Left renal cortex interstitium (tissue), 4 donors: ENCODE measurements around the gene ENTPD8. TPM values are rescaled to one million over a fixed set of nuclear protein-coding genes. Genes with fewer than 3 reads are reported as not detected.
"Not testable (repeated sequence)": the region's sequence is repeated elsewhere in the genome, so short reads cannot be mapped to it uniquely, and the experiment has no call there.

Experiments
- DNase-seq, 4 donors: peaks; one replicate each; pipeline ENCODE4 v3.0.0-alpha.2; 2013; ENCODE audit warnings: low read depth in 4 of 4, low spot score in 2 of 4, missing footprints in 1 of 4
- polyA plus RNA-seq, 4 donors: library from polyadenylated mRNA; unstranded; fragments of 120-200 nt; gene quantifications; one replicate each; pipeline ENCODE4 v1.2.1, GENCODE V29; 2013; ENCODE audit not compliant: insufficient read length in 4 of 4

The ENTPD8 gene
- polyA plus RNA-seq, 4 donors: 0.35 to 0.74 (median 0.64) TPM

DNA sequence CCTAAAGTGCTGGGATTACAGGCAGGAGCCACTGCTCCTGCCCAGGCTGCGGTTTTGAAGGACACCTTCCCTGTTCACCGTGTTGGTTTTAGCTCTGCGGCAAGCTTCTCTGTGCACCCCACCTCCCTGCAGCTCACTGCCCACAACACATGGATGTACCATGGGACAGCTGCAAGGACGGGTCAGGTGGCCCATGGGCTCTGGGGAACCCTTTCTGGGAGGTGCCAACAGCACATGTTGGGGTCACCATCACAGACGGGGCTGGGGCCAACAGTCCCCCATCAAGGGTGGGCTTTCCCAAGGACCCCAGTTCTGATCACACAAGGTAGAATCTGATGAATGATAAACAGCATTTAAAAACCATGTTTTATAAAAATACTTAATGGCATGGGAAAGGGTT, 25.7 kb downstream of the ENTPD8 start:
- no peak for DNase-seq

DNA sequence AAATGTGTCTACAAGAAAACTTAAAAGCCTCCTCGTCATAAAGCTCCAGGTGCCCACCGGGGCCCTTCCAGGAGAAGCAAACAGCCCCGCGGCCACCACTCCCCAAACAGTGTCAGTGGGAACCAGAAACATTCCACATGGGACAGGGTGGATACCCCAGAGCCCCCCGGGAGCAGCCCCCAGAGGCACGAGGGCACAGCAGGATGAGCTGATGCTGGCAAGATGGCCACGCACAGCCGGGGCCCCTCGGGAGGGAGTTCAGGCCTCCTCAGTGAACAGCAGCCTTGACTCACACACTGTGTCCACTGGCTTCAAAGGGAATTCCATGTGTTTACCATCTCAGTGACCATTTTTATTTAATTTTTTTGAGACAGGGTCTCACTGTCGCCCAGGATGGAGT, 28.7 kb downstream of the ENTPD8 start:
- no peak for DNase-seq

DNA sequence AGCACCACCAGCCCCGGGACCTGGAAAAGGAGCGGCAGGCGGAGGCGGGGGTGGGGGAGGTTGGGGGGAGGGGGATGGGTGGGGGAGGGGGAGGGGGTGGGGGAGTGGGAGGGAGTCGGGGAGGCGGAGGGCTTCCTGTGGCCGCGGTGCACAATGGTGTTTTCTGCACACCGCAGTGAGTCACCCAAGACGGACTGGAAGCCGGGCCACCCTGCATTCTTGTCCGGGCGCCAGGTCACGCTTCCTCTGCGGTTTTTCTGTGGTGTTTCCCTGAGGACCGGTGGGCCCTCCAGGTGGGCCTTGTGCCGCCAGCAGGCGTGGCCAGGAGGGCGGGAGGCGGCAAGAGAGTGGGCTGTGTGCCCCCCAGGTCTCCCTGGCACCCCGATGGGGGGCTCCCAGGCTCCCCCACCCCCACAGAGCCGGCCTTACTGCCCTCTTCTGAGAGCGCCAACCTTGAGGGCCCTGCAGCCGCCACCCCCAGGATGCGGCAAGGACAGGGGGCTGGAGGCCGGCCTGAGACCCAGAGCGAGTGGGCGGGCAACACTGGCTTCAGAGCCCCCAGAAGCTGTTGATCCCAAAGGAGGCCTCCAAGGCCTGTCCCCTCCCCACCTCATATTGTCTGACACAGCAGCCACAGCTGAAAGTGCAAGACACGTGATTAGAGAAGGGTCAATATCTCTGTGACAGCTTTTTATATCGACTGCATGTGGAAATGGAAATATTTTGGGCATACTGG, 29.3 kb downstream of the ENTPD8 start:
- no peak for DNase-seq

DNA sequence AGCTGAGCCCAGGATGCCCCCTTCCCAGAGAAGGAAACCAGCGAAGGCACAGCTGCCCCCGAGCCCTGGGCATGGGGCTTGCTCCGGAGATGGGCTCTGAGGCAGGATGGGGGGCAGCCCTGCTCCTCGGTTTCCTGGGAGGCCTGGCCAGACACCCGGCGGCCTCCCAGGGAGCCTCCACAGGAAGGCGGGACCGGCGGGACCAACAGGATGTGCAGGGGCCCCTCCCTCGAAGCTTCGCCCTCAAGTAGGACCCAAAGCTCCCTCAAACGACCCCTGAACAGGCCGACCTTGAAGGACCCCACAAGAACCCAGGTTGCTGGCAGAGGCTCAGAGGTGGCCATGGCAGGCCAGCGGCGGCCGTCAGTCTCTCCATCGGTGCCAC, 29.9 kb downstream of the ENTPD8 start:
- DNase-seq: no peak

DNA sequence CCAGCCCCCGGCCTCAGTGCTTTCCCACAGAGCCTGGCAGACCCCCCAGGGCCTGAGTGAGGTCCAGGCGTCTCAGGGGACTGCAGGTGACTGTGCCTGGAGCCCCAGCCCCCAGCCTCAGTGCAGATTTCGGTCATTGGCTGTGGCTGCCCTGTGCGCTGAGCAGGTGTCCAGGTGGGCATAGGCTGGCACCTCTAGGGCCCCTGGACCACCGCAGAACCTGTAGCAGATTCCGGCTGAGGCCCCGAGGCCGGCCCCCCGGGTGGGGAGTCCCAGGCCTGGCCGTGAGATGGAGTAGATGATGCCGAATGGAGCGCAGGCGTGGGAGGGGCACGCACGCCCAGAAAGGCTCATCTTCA, 30.3 kb downstream of the ENTPD8 start:
- no peak for DNase-seq

DNA sequence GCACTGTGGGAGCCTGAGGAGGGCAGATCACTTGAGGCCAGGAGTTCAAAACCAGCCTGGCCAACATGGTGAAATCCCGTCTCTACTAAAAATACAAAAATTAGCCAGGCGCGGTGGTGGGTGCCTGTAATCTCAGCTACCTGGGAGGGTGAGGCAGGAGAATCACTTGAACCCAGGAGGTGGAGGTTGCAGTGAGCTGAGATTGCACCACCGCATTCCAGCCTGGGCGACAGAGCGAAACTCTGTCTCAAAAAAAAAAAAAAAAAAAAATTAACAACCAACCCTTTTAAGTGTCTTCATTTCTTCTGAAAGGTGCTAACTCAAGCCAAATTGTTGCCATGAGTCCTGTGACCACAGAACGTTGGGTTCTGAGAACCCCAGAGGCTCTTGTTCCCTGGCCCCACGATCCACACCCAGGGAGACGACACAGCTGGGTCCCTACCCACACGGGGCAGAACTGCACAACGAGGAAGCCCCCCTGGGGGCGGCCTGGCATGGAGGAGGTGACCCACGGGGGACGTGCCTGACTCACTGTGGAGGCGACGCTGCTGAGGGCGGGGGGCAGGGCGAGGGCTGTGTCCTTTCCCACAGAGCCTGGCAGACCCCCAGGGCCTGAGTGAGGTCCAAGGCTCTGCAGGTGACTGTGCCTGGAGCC, 30.8 kb downstream of the ENTPD8 start:
- not testable (repeated sequence) for DNase-seq

DNA sequence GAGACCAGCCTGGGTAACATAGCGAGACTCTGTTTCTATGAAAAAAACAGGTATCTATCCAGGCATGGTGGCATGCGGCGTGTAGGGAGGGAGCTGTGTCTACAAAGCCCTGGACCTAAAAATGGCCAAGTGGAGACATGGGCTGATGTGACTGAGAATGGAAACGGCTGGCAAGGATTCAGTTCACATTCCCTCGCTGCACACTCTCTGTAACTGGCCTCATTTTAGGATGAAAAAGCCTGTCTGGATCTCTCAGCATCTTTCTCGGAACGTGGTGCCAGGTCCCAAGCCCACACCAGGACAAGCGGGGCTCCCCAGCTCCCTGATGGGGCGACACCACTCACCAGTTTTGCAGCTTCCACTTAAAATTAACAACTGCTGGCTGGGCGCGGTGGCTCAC, 31.6 kb downstream of the ENTPD8 start:
- DNase-seq: no peak

DNA sequence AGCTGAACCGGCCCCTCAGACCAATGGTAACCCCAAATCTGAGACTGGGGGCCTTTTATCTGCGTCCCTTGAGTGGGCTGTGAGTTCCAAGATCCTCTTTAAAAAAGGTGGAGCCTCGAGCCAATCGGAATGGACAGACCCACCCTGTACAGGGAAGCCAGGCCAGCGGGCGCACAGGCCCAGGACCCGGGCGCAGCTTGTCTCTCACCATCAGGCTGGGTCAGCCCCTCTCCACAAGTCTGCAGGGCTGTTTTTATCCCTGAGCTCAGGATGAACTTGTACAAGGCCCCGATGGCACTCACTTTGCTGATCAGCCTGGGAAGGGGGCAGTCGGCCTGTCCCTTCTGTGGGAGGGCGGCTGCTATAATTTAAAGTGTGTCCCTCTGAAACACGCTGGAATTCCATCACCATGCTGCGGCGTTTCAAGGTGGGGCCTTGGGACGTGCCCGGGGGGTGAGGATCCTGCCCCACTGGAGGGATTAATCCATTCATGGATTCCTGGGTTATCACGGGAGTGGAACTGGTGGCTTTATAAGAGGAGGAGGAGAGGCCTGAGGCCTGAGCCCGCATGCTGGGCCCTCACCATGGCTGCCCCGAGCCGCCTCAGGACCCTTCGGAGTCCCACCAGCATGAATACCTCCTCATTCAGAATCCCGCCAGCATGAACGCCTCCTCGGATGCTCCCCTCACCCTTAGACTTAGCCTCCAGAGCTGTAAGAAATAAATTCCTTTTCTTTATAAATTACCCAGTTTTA, 32.3 kb downstream of the ENTPD8 start:
- no peak for DNase-seq

DNA sequence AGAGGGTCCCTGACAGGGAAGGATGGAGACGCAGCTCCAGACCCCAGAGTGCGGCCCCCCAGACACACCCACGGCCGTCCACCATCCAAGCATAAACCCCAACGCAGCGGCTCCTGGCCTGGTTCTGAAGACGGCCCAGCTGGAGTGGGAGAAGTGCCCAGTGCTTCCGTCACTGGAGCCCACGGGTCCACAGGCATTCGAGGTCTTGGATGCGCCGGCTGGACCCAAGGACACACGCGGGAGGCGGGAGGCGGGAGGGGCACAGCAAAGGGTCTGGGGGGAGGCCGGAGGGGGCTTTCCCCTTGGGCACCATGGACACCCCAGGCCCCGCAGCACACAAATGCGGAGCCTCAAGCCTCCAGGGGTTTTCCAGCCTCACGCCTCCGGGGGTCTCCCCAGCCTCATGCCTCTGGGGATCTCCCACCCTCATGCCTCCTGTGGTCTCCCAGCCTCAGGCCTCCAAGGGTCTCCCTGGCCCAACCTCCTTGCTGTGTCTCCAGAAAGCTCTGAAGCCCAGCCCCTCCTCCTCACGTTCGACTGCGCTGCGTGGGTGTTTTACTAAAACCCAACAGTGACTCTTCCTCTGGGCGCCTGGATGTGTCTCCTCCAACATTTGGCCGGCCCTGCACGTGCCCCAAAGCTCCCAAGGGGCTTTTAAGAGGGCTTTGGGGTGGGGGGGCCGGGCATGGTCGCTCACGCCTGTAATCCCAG, 33.4 kb downstream of the ENTPD8 start:
- no peak for DNase-seq

DNA sequence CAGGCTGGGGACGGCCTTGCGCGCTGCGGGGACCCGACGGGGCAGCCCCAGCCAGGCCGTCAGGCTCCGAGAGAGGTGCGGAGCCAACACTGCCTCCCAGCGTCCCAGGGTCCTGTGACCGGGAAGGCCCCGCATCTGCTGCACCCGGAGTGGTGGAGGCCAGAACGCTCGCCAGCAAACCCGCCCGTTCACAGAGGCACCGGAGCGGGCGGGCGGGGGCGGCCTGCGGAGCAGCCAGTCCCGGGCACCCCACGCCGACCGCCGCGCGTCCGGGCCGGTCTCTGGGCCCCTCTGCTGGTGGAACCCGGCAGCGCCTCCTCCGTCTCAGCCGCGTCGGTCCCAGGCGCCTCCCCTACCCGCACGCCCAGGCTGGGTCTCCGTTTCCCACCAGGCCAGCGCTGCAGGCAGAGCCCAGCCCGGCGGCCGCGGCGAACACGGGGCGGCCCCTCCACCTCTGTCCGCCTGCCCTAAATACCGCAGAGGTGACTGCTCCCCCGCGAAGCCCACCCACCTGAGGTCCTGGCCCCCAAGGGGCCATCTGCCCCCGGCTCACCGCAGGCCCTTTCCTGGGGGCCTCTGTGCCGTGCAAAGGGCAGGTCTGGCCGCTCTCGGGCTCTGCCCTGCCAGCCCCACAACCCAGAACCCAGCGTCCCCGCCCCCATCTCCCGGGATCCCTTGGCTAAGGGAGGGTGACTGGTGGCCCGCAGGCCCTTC, 34.1 kb downstream of the ENTPD8 start:
- DNase-seq: peak in 3 of 4 donors; percentile 45 to 59 (median 46)

DNA sequence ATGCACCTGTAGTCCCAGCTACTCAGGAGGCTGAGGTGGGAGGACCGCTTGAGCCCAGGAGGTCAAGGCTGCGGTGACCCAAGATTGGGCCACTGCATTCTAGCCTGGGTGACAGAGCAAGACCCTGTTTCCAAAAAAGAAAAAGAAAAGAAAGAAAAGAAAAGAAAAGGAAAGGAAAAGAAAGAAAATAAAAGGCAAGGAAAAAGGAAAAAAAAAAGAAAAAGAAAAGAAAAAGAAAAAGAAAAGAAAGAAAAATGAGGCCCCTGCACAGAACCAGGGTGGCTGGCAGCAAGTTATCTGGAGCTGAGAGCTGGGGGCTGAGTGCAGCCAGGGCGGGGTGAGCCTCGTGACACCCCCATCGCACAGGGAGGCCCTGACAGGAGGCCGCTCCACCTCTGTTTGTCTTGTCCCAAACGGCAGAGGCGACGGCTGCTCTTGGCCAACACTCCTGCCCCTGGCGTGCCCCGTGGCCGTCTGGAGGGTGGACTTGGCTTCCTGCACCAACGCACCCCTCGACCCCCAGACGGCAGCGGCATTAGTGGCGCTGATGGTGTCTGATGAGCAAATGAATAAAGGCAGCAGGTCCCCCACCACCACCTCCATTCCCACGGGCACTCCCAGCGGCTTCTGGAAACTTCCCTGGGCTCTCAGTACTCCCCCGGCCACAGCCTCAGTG, 34.9 kb downstream of the ENTPD8 start:
- DNase-seq: no peak

DNA sequence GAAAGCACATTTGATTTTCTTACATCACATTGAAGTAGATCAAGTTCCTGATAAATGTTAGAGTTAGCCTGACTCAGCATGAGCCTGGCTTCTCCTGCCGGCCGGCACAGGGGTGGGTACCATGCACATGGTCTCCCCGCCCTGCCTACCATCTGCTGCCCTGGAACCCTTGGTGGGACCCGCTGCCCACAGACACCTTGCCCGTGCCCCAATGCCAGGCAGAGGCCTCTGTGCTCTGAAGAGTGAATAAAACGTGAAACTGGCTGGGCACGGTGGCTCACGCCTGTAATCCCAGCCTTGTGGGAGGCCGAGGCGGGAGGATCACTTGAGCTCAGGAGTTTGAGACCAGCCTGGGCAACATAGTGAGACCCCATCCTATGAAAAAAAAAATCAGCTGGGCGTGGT, 35.5 kb downstream of the ENTPD8 start:
- no peak for DNase-seq

DNA sequence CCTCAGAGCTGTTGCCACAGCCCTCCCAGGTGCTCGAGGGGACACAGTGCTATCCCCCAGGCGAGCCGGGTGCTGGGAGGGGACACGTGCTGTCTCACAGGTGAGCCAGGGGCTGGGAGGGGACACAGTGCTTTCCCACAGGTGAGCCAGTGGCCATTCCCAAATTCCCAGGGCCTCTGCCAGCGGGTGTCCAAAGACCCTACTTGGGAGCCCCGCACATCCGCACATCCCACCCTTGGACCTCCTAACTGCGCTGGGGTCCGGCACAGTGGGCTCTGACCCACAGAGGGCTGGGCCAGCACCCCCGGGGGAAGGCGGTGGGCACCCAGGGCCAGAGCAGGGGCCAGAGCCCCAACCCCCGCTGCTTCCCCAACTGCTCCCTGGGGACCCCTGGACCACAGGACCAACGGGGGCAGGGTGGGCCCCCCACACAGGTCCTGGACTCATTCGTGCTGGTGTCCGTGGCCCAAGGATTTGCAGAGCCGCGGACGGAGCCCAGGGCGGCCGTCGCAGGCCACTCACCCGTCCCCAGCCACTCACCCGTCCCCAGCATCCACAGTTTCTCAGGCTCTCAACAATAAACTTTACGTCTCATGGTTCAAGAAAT, 36.1 kb downstream of the ENTPD8 start:
- no peak for DNase-seq

DNA sequence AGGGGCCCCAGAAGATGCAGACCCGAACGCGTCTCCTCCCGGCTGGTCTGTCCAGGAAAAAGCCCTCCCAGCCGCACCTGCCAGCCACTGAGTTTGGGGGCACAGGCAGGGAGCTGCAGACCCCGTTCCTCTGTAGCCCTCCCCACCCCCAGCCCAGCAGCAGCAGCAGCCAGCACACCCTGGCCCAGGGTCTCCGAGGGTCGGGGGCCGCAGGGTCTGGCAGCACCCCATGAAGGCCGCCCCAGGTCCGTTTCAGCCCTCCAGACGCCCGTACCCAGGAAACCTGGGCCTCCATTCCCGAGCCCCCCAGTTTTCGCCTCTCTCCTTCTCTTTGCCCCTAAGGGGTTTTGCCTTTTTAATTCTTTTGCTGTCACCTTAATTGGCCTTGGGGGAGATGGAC, 37.9 kb downstream of the ENTPD8 start:
- no peak for DNase-seq

DNA sequence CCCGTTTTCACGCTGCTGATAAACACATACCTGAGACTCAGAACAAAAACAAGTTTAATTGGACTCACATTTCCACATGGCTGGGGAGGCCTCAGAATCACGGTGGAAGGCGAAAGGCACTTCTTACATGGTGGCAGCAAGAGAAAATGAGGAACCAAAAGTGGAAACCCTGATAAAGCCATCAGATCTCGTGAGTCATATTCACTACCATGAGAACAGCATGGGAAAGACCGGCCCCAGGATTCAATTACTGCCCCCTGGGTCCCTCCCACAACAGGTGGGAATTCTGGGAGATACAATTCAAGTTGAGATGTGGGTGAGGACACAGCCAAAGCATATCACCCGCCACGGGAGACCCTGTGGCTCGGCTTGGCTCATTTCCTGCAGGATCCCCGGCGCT, 38.4 kb downstream of the ENTPD8 start:
- no peak for DNase-seq

DNA sequence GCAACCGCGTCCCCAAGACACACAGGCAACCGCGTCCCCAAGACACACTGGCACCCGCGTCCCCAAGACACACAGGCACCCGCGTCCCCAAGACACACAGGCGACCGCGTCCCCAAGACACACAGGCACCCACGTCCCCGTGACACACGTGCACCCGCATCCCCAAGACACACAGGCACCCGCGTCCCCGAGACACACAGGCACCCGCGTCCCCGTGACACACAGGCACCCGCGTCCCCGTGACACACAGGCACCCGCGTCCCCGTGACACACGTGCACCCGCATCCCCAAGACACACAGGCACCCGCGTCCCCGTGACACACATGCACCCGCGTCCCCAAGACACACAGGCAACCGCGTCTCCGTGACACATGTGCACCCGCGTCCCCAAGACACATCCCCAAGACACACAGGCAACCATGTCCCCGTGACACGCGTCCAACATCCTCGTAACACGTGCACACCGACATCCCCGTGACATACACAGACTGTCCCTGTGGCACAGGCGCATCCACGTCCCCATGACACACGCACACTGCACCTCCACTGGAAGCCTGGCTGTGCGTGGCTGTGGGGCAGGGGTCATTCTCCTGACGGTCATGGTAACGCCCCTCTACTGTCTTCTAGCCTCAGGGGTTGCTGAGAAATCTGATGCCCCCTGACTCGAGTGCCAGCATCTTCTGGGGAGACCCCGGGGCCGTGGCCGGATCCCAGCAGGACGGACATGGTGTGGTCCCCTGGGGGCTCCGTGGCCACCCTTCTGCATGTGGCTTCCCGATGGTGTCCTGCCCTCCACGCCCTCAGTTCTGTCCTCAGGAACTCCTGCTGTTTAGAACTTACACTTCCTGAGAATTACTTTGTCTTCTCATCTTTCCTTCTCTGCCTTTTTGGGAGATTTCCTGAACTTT, 42.3 kb downstream of the ENTPD8 start:
- no peak for DNase-seq

DNA sequence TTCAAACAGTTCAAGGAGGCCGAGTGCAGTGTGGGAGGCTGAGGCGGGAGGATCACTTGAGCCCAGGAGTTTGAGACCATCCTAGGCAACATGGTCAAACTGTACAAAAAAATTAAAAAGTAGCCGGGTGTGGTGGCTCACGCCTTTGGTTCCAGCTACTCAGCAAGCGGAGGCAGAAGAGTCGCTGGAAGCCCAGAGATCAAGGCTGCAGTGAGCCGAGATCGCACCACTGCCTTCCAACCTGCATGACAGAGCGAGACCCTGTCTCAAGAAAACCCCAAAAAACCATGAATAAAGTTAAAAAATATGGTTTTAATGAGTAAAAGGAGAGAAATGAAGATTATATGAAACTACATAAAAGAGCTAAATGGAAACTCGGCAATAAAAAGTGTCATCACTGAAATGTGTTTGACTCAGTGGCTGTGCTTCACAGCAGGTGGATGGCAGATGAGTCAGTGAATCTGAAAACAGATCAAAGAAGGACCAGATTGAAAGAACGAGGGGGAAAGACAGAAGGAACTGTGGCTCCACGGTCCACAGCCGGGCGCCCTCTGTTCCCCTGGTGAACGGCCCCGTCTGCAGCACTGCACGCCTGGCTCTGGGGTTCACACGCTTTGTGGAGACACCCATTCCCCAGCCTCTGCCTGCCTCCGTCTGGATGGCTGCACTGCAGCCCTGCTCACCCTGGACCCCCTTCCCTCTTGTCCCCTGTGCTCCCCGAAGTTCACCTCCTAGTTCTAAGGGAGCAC, 43.3 kb downstream of the ENTPD8 start:
- DNase-seq: no peak
